GM19324 (cell line): ENCODE data around the gene LY6G5C.

Experiments
- ATAC-seq: cut with Tn5 transposase; IDR thresholded peaks from one replicate; pipeline ENCODE4 v1.9.1; 2021; ENCODE audit warnings: mild to moderate bottlenecking, moderate library complexity; ENCODE audit not compliant: unreplicated experiment, low FRiP score

LY6G5C gene

GRCh38 chr6:31663126-31663960, 17.5 kb downstream of the LY6G5C start:
- ATAC-seq = no peak

GRCh38 chr6:31662124-31662723, 18.6 kb downstream of the LY6G5C start:
- no peak for ATAC-seq

GRCh38 chr6:31661262-31662123, 19.4 kb downstream of the LY6G5C start:
- no peak for ATAC-seq

GRCh38 chr6:31660381-31661261, 20.2 kb downstream of the LY6G5C start, which contains the start of gene C6orf47:
Gene C6orf47, minus strand, starts transcription at chr6:31660778. Its CDS starts 831 bp downstream, at chr6:31659947.
- ATAC-seq = peak; percentile 38

GRCh38 chr6:31659649-31660380, 21.1 kb downstream of the LY6G5C start:
- ATAC-seq = peak; percentile 5

GRCh38 chr6:31658983-31659648, 21.8 kb downstream of the LY6G5C start:
- no peak for ATAC-seq

GRCh38 chr6:31658158-31658688, 22.6 kb downstream of the LY6G5C start:
- no peak for ATAC-seq

GRCh38 chr6:31657406-31658157, 23.3 kb downstream of the LY6G5C start:
- ATAC-seq = no peak

- ATAC-seq = no peak
Observed at GRCh38 chr6:31655349-31656237, 25.3 kb downstream of the LY6G5C start, which contains the start of gene APOM. Gene APOM, plus strand, starts transcription at chr6:31655894. Its CDS starts 73 bp downstream, at chr6:31655967.

GRCh38 chr6:31654574-31655348, 26.1 kb downstream of the LY6G5C start:
- ATAC-seq = no peak

GRCh38 chr6:31652925-31653724, 27.7 kb downstream of the LY6G5C start:
- peak; percentile 58 for ATAC-seq

GRCh38 chr6:31651602-31652191, 29.2 kb downstream of the LY6G5C start:
- ATAC-seq = peak; percentile 25

GRCh38 chr6:31645325-31645724, 35.5 kb downstream of the LY6G5C start:
- ATAC-seq = no peak

- ATAC-seq = no peak
Observed at GRCh38 chr6:31643818-31644454, 36.9 kb downstream of the LY6G5C start.
